Measurements from ENCODE around the gene BNIP1. TPM values are rescaled to one million over a fixed set of nuclear protein-coding genes. Genes with fewer than 3 reads are reported as not detected.

BNIP1 gene, protein sequence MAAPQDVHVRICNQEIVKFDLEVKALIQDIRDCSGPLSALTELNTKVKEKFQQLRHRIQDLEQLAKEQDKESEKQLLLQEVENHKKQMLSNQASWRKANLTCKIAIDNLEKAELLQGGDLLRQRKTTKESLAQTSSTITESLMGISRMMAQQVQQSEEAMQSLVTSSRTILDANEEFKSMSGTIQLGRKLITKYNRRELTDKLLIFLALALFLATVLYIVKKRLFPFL
- 19.2 and 26.8 TPM in 2 replicates for total RNA-seq

DNA sequence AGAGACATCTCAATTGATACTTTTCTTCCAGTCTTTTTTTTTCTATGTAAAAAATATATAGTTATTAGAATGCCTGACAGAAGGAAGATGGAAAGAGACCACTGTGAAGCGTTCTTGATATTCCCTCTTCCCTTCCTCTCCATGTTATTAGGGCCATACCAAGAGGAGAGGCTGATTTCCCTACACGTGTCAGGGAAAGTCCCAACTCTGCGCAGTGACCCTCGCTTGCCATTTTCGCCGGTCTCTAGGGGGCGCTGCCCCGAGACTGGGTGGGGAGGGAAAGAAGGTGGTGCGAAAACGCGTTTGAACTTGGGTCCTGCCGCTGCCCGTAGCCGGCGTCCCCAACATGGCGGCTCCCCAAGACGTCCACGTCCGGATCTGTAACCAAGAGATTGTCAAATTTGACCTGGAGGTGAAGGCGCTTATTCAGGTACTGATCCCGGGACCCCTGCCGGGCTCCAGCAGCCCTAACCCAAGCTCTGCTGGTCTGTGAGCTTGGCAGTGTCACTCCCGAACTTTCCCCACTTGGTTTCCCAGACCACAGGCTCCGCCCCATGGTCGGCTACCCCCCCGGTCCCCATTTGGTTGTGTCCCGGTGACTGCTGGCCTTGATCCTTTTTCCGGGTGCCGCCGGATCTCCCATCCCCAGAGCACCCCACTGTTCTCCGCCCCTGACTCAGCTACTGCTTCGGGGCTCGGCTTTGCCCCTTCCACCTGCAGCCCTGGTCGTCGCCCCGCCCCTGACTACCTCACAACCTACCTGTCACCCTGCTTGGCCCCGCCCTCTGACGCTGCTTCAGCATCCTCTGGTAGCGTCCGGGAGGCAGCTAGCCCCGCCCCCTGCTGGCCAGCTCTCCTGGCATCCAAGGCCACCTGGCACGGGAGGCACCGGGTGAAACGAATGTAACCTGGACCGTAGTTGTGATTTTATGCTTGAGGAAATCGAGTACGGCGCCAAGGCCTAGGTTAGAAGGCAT is at the start of gene BNIP1:
Gene BNIP1, plus strand, starts transcription at position 332 of the 977 bp plus-strand sequence. Its CDS starts 15 bp downstream, at position 347.

Other genes starting within 250 kb of the BNIP1 start
- 34.9 and 64.1 TPM in 2 replicates for gene RPL26L1, start 185.1 kb upstream of the BNIP1 start, total RNA-seq
- 190 and 350 TPM in 2 replicates for gene ATP6V0E1, start 160.8 kb upstream of the BNIP1 start, total RNA-seq
- 25.0 and 25.2 TPM in 2 replicates for gene CREBRF, start 88.2 kb upstream of the BNIP1 start, total RNA-seq
- gene NKX2-5, start 90.7 kb downstream of the BNIP1 start, total RNA-seq: 0.15 TPM in 1 of 2 replicates, not detected in the other
- gene STC2, start 183.9 kb downstream of the BNIP1 start, total RNA-seq: 113 and 464 TPM in 2 replicates

All from smooth muscle cell of trachea (primary cell).